Spleen (tissue), 11 donors: ENCODE results near the gene KLHL22. TPM values are rescaled to one million over a fixed set of nuclear protein-coding genes. Genes with fewer than 3 reads are reported as not detected.
"Not testable (repeated sequence)": the region's sequence is repeated elsewhere in the genome, so short reads cannot be mapped to it uniquely, and the experiment has no call there.

Source experiments
- DNase-seq: peaks from one replicate; pipeline ENCODE4 v3.0.0-alpha.2; 2020
- H3K27ac ChIP-seq, 8 donors: fragments of 200-600 bp; sonication (generic) in 7 of 8; 1 replicate in 4 of 8; 2 replicates in 4 of 8; pipeline versions ENCODE4 v1.5.0 to v1.8.0; 2016 to 2021; ENCODE audit warnings: inconsistent platforms in 4 of 8, mild to moderate bottlenecking in 4 of 8, moderate library complexity in 1 of 8
- H3K27me3 ChIP-seq, 7 donors: fragments of 200-600 bp; sonication (generic) in 6 of 7; replicated peaks in 1 of 7; 1 replicate in 4 of 7; 2 replicates in 3 of 7; pipeline versions ENCODE4 v1.5.0 to v1.8.0; 2016 to 2021; ENCODE audit warnings: inconsistent platforms in 3 of 7, mild to moderate bottlenecking in 1 of 7
- H3K36me3 ChIP-seq, 6 donors: fragments of 200-600 bp; sonication (generic) in 5 of 6; 1 replicate in 4 of 6; 2 replicates in 2 of 6; pipeline versions ENCODE4 v1.5.0 to v1.8.0; 2016 to 2021; ENCODE audit warnings: inconsistent platforms in 2 of 6
- H3K4me1 ChIP-seq, 6 donors: fragments of 200-600 bp; sonication (generic) in 5 of 6; 1 replicate in 3 of 6; 2 replicates in 3 of 6; pipeline versions ENCODE4 v1.5.0 to v1.8.0; 2016 to 2021; ENCODE audit warnings: inconsistent platforms in 3 of 6
- H3K4me3 ChIP-seq, 8 donors: fragments of 200-600 bp; sonication (generic) in 7 of 8; 1 replicate in 4 of 8; 2 replicates in 4 of 8; pipeline versions ENCODE4 v1.5.0 to v1.8.0; 2016 to 2021; ENCODE audit warnings: inconsistent platforms in 4 of 8, mild to moderate bottlenecking in 4 of 8, moderate library complexity in 2 of 8
- H3K9me3 ChIP-seq, 8 donors: fragments of 200-600 bp; sonication (generic) in 7 of 8; 1 replicate in 4 of 8; 2 replicates in 4 of 8; pipeline versions ENCODE4 v1.5.0 to v1.8.0; 2016 to 2021; ENCODE audit warnings: inconsistent platforms in 4 of 8
- POLR2A ChIP-seq, 3 donors: fragments of 450-650 bp; IDR thresholded peaks; one replicate each; pipeline ENCODE4 v1.5.1; 2017; ENCODE audit warnings: antibody characterized with exemption in 3 of 3, mild to moderate bottlenecking in 1 of 3
- POLR2AphosphoS5 ChIP-seq, 3 donors: sonication (generic); formaldehyde crosslinking; IDR thresholded peaks; one replicate each; pipeline ENCODE4 v1.5.1; 2017; ENCODE audit warnings: antibody characterized with exemption in 3 of 3
- WGBS, 5 donors: extraction: QIAGEN DNeasy Blood & Tissue Kit in 3 of 5; methylation state at CpG; one replicate each; pipeline versions ENCODE4 v1.1.5 to v1.1.7; 2013 to 2018; 5-methylcytosine and 5-hydroxymethylcytosine counted together
- intact Hi-C: fragments of 100-400 bp; cut with DNase I; formaldehyde crosslinking; loops from one replicate; pipeline ENCODE4 v1.15.0; 2023; ENCODE audit warnings: low total_unique reads
- polyA plus RNA-seq, 3 donors: library from polyadenylated mRNA; stranded (reverse); fragments of 200-250 nt; gene quantifications; one replicate each; pipeline ENCODE4 v1.2.1, GENCODE V29; 2013
- total RNA-seq, 7 donors: library from RNA; depleted of rRNA in 3 of 7; stranded (reverse); fragments of >200 nt in 3 of 7; fragmentation: NEBNext Ultra II Directional in 4 of 7; extraction: Animal tissue kit (Norgen Biotek cat#: 25700) in 4 of 7; gene quantifications; one replicate each; pipeline versions ENCODE4 v1.1.0 to v1.2.1, GENCODE V29; 2016 to 2021
- TF ChIP-seq, protein P1 (sequence below), 11 experiments: fragments of 200-600 bp in 7 of 11; fragments of 450-650 bp in 4 of 11; sonication (generic) in 4 of 11; IDR thresholded peaks in 8 of 11; conservative IDR thresholded peaks in 3 of 11; 1 replicate in 7 of 11; 2 replicates in 4 of 11; pipeline versions ENCODE4 v1.4.0 to v1.8.0; 2016 to 2021; ENCODE audit warnings: antibody characterized with exemption in 11 of 11, inconsistent platforms in 4 of 11, mild to moderate bottlenecking in 1 of 11
- donor health status: healthy with polysubstance abuse.
- donor health status: DM: no; HTN: no; CAD: no; lungs with moderate emphysema.
- donor health status: DM: no; HTN: no; CAD: no.
- donor health status: Bipolar disorder and iron deficiency.
- donor health status: healthy.
- donor health status: DM: no; HTN: no; CAD: no.
- donor health status: DM: yes; HTN: yes; CAD: no.

The KLHL22 gene
- total and polyA plus RNA-seq, 10 donors, result 14.0 to 40.6 (median 28.6) TPM

DNA sequence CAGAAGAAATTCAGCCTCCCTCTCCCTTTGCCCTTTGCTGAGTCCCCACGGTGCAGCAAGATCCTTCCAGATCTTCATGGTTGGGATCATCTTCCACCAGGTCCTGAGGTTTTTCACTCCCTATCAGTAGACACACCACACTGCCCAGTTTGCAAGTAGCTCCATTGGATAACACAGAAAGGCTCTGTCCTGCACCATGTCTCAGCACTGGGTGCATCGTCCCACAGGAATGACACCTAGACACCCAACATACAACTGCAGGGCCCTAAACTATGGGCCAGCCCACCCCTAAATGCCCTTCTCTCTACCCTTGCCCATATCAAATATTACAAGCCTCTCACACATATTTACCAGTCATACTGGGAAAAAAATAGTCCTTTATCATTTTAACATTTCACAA lies 9.4 kb downstream of the KLHL22 start:
- Histone ChIP-seq H3K4me1 (peaks cover 0 to 14% (median 0%) of the 10 kb centered on the region in 6 donors), H3K27ac (no peak overlapping the region), H3K27me3 (no peaks in the 10 kb centered on the region), H3K9me3 (no peaks in the 10 kb centered on the region), H3K36me3 (peaks cover 0 to 63% (median 9%) of the 10 kb centered on the region in 6 donors), H3K4me3 (no peak overlapping the region)
- WGBS, 5 donors, result 95 to 100% (median 96%) methylated on average over 2 of the region's 2 CpGs
- intact Hi-C loops, result no loop called here
- DNase-seq, result no peak
- TF ChIP-seq, protein P1, sequence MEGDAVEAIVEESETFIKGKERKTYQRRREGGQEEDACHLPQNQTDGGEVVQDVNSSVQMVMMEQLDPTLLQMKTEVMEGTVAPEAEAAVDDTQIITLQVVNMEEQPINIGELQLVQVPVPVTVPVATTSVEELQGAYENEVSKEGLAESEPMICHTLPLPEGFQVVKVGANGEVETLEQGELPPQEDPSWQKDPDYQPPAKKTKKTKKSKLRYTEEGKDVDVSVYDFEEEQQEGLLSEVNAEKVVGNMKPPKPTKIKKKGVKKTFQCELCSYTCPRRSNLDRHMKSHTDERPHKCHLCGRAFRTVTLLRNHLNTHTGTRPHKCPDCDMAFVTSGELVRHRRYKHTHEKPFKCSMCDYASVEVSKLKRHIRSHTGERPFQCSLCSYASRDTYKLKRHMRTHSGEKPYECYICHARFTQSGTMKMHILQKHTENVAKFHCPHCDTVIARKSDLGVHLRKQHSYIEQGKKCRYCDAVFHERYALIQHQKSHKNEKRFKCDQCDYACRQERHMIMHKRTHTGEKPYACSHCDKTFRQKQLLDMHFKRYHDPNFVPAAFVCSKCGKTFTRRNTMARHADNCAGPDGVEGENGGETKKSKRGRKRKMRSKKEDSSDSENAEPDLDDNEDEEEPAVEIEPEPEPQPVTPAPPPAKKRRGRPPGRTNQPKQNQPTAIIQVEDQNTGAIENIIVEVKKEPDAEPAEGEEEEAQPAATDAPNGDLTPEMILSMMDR (IDR thresholded peaks at IDR 0.05 in 8 of 11, conservative IDR thresholded peaks at IDR 0.05 in 3 of 11), result no peak
- TF ChIP-seq POLR2A (IDR thresholded peaks at IDR 0.05) (no peak), POLR2AphosphoS5 (IDR thresholded peaks at IDR 0.05) (no peak)

DNA sequence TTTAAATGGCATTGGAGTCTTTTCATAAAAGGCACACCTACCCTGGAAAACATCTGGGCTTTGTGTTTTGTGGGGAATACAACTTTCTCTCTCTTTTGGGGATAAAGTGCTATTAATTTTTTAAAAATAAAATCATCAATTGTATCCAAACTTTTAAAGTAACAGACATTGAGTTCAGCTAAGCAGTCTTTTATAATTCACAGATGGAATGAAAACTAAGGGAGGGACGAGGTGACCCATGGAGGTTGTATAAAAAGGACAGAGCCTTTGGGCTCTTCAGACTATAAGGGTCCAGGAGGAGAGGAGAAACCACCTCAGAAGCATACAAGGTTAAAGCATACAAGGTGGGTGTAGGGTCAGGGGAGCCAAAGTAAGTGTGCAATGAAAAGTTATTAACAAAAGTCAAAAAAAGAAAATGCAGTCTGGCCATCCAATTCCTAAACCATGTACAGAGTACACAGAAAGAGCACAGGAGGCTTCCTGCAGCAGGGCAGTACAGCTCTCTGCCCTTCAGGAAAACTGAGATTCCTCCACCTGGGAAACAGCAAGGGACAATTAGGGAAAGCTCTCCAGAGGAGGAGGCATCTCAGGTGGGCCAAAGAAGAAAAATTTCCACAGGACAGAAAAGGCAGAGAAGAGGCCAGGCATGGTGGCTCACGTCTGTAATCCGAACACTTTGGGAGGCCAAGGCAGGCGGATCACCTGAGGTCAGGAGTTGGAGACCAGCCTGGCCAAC lies 10.5 kb downstream of the KLHL22 start:
- H3K4me3 ChIP-seq, result no peak overlapping the region
- peaks cover 0 to 63% (median 9%) of the 10 kb centered on the region in 6 donors for H3K36me3 ChIP-seq
- no peak for DNase-seq
- H3K9me3 ChIP-seq, result no peaks in the 10 kb centered on the region
- intact Hi-C loops, result no loop called here
- no peak overlapping the region for H3K27ac ChIP-seq
- H3K27me3 ChIP-seq, result no peaks in the 10 kb centered on the region
- H3K4me1 ChIP-seq, result peaks cover 0 to 3% (median 0%) of the 10 kb centered on the region in 6 donors
- TF ChIP-seq, protein P1 (IDR thresholded peaks at IDR 0.05 in 8 of 11, conservative IDR thresholded peaks at IDR 0.05 in 3 of 11), result no peak
- no peak for TF ChIP-seq POLR2AphosphoS5 (IDR thresholded peaks at IDR 0.05)
- TF ChIP-seq POLR2A (IDR thresholded peaks at IDR 0.05), result no peak
- WGBS, 5 donors, result 91 to 96% (median 93%) methylated on average over 4 of the region's 4 CpGs

DNA sequence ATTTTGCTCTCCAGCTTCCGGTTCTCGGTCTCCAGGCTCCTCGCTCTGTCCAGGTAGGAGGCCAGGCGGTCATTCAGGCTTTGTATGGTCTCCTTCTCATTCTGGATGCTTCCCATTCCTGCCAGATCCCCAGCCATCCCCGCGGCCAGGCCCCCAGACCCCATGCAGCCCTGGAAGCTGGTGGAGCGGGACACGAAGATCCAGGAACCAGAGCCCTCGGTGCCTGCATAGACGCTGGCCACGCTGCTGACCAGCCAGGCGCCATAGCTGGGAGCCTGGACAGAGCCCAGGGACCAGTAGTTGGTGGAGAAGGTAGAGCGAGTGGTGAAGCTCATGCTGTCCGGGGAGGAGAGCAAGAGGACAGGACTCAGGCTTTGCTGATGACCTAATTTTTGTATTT lies 11.8 kb downstream of the KLHL22 start:
- intact Hi-C loops, result no loop called here

DNA sequence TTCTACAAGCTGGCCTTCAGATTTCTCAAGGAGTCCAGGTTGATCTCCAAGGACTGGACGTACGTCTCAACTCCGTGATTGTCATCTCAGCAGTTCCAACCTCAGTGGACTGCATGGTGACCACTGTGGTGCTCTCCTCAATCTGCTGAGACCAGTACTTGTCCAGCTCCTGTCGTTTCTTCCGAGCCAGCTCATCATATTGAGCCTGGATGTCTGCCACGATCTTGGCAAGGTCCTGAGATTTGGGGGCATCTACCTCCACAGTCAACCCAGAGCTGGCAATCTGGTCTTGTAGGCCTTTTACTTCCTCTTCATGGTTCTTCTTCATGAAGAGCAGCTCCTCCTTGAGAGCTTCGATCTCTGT lies 12.5 kb downstream of the KLHL22 start:
- H3K4me1 ChIP-seq, intact Hi-C loops, DNase-seq, H3K27ac ChIP-seq, H3K4me3 ChIP-seq, H3K9me3 ChIP-seq, H3K27me3 ChIP-seq: not testable (repeated sequence)
- peaks cover 0 to 51% (median 3%) of the 10 kb centered on the region in 6 donors for H3K36me3 ChIP-seq
- WGBS, 5 donors, result 90 to 97% (median 97%) methylated on average over 4 to 7 of the region's 7 CpGs

More for the DNA sequence above, 11.8 kb downstream of the KLHL22 start:
- H3K27me3 ChIP-seq, result no peaks in the 10 kb centered on the region
- no peaks in the 10 kb centered on the region for H3K9me3 ChIP-seq
- DNase-seq, result no peak
- 95 to 99% (median 97%) methylated on average over 14 of the region's 14 CpGs for WGBS, 5 donors
- no peak for TF ChIP-seq POLR2A (IDR thresholded peaks at IDR 0.05)
- no peak for TF ChIP-seq POLR2AphosphoS5 (IDR thresholded peaks at IDR 0.05)
- TF ChIP-seq, protein P1 (IDR thresholded peaks at IDR 0.05 in 8 of 11, conservative IDR thresholded peaks at IDR 0.05 in 3 of 11), result no peak
- no peaks in the 10 kb centered on the region for H3K4me1 ChIP-seq
- H3K27ac ChIP-seq, result no peak overlapping the region
- H3K36me3 ChIP-seq, result peaks cover 0 to 57% (median 6%) of the 10 kb centered on the region in 6 donors
- H3K4me3 ChIP-seq, result no peak overlapping the region
